WTC11 (cell line): ENCODE measurements around the gene MDFIC. TPM values are rescaled to one million over a fixed set of nuclear protein-coding genes. Genes with fewer than 3 reads are reported as not detected.

Experiments
- ATAC-seq: fragments of 200-7000 bp; cut with Tn5 transposase; 2 replicates; pipeline ENCODE4 v1.10.0; 2021; ENCODE audit warnings: mild to moderate bottlenecking, moderate library complexity
- CTCF ChIA-PET: fragments of 300-600 bp; sonication (Branson Sonifier 250); formaldehyde crosslinking; loops from one replicate; lab custom pipeline; 2021; ENCODE audit warnings: antibody characterized with exemption; lab: Charles Lee
- POLR2A ChIA-PET: fragments of 350-600 bp; sonication (Branson Sonifier 250); formaldehyde crosslinking; loops from one replicate; lab custom pipeline; 2021; ENCODE audit warnings: antibody characterized with exemption; lab: Charles Lee
- DNase-seq: peaks from one replicate; pipeline ENCODE4 v3.0.0; 2021; ENCODE audit warnings: low spot score
- H3K27ac Mint-ChIP-seq: 2 replicates; pipeline ENCODE4 v1.8.0; 2021; ENCODE audit warnings: mixed read lengths
- H3K27me3 Mint-ChIP-seq: 2 replicates; pipeline ENCODE4 v1.8.0; 2021; ENCODE audit warnings: low read depth, mild to moderate bottlenecking, moderate library complexity, mixed read lengths
- H3K36me3 Mint-ChIP-seq: 2 replicates; pipeline ENCODE4 v1.8.0; 2021; ENCODE audit warnings: mixed read lengths
- H3K4me1 Mint-ChIP-seq: 2 replicates; pipeline ENCODE4 v1.8.0; 2022; ENCODE audit warnings: mixed read lengths
- H3K4me3 Mint-ChIP-seq: 2 replicates; pipeline ENCODE4 v1.8.0; 2021; ENCODE audit warnings: mild to moderate bottlenecking, moderate library complexity, mixed read lengths
- H3K9me3 Mint-ChIP-seq: 2 replicates; pipeline ENCODE4 v1.8.0; 2021; ENCODE audit warnings: mixed read lengths
- ARID4B ChIP-seq: sonication (generic); formaldehyde crosslinking; IDR thresholded peaks from 2 replicates; pipeline ENCODE4 v1.8.0; 2023; ENCODE audit warnings: missing genetic modification reagents, mild to moderate bottlenecking, borderline replicate concordance
- ELF4 ChIP-seq: sonication (generic); formaldehyde crosslinking; IDR thresholded peaks from 2 replicates; pipeline ENCODE4 v1.8.1; 2022; ENCODE audit warnings: low read depth, mild to moderate bottlenecking, moderate library complexity, missing genetic modification reagents
- FOXJ3 ChIP-seq: sonication (generic); formaldehyde crosslinking; IDR thresholded peaks from 2 replicates; pipeline ENCODE4 v1.9.0; 2021; ENCODE audit warnings: missing genetic modification reagents, mild to moderate bottlenecking, borderline replicate concordance
- NFYB ChIP-seq: sonication (generic); formaldehyde crosslinking; conservative IDR thresholded peaks from 2 replicates; pipeline ENCODE4 v1.8.0; 2022; ENCODE audit warnings: low read depth, missing genetic modification reagents
- NR2C2 ChIP-seq: sonication (generic); formaldehyde crosslinking; IDR thresholded peaks from 2 replicates; pipeline ENCODE4 v1.8.0; 2022; ENCODE audit warnings: mild to moderate bottlenecking, missing genetic modification reagents
- PRRX2 ChIP-seq: fragments of 250-450 bp; sonication (Bioruptor Pico); IDR thresholded peaks from 2 replicates; pipeline ENCODE4 v1.8.0; 2021; ENCODE audit warnings: mild to moderate bottlenecking
- TCF7 ChIP-seq: sonication (generic); formaldehyde crosslinking; IDR thresholded peaks from 2 replicates; pipeline ENCODE4 v1.8.0; 2022; ENCODE audit warnings: mild to moderate bottlenecking, low read depth, missing genetic modification reagents, moderate library complexity
- ZMAT4 ChIP-seq: fragments of 250-450 bp; sonication (Bioruptor Pico); IDR thresholded peaks from 2 replicates; pipeline ENCODE4 v1.9.0; 2021; ENCODE audit warnings: mild to moderate bottlenecking
- ZNF232 ChIP-seq: sonication (generic); formaldehyde crosslinking; IDR thresholded peaks from 2 replicates; pipeline ENCODE4 v1.8.0; 2022; ENCODE audit warnings: mild to moderate bottlenecking, missing genetic modification reagents
- ZNF671 ChIP-seq: fragments of 250-450 bp; sonication (Bioruptor Pico); IDR thresholded peaks from 2 replicates; pipeline ENCODE4 v1.8.0; 2021; ENCODE audit warnings: mild to moderate bottlenecking
- total RNA-seq: library from RNA; stranded (reverse); gene quantifications from 3 replicates; pipeline ENCODE4 v1.2.3, GENCODE V29; 2021
- TF ChIP-seq, protein P1 (sequence below): sonication (generic); formaldehyde crosslinking; IDR thresholded peaks from 2 replicates; pipeline ENCODE4 v1.8.1; 2023; ENCODE audit warnings: mild to moderate bottlenecking, missing genetic modification reagents, moderate library complexity
- TF ChIP-seq, protein P2 (sequence below): sonication (generic); formaldehyde crosslinking; IDR thresholded peaks from 2 replicates; pipeline ENCODE4 v1.8.0; 2022; ENCODE audit warnings: missing genetic modification reagents

Gene MDFIC
- total RNA-seq, 1 experiment from 2014 or later: 8.4 TPM

DNA sequence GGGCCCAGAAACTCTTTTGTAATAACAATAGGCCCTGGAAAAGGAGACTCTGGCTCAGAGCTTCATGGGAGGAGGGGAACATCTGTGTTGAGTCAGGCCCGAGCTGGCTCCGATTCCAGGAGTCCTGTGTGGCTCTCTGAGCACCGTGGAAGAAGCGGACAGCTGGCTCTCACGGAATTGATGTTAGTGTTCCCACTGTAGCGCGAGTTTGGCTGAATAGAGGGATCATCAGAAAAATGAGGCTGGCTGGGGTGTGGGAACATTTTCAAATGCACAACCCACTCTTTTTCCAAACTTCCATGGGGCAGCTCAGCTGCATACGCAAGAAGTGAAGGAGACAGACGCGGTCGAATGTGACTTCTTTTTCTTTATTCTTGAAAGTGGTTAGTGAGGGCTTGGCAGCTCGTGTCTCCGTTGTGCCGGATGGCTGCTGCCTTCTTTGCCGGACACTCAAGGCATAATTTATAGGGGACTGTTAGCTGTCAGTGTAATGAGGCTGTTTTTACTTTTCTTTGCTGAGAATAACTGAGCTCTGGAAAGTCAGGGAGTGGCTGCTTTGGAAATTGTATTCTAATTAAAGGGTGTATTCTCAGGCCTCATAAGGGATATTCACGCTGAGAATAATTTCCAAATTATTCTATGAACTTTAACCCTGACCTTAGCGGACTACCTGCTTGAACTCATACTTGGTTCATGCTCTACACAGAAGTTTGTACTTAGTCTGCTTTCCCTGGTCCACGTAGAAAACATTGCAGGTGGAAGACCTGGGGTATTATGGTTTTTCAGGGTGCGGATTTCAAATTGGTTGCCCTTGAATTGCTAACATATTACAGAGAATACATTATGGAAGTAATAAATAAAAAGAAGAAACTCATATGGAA, 23.1 kb downstream of the MDFIC start:
- no peaks in the 10 kb centered on the region for H3K9me3 Mint-ChIP-seq
- peak; percentile 95 for ATAC-seq

GRCh38 chr7:114949231-114949630, 27.3 kb downstream of the MDFIC start:
- POLR2A ChIA-PET: no interaction called here
- no peak for DNase-seq
- peaks cover 20% of the 10 kb centered on the region for H3K4me1 Mint-ChIP-seq
- no peaks in the 10 kb centered on the region for H3K36me3 Mint-ChIP-seq
- H3K9me3 Mint-ChIP-seq: no peaks in the 10 kb centered on the region
- no peak overlapping the region for H3K27ac Mint-ChIP-seq
- no peak overlapping the region for H3K4me3 Mint-ChIP-seq
- ATAC-seq: no peak
- no peaks in the 10 kb centered on the region for H3K27me3 Mint-ChIP-seq
- CTCF ChIA-PET: no interaction called here
- TF ChIP-seq ZNF671 (CRISPR knock-in tag) (no peak), ZNF232 (CRISPR knock-in tag) (no peak), NR2C2 (CRISPR knock-in tag) (no peak), NFYB (CRISPR knock-in tag) (no peak), TCF7 (no peak), ZMAT4 (CRISPR knock-in tag) (no peak), ELF4 (CRISPR knock-in tag) (no peak), PRRX2 (CRISPR knock-in tag) (no peak)
- TF ChIP-seq, protein P1, sequence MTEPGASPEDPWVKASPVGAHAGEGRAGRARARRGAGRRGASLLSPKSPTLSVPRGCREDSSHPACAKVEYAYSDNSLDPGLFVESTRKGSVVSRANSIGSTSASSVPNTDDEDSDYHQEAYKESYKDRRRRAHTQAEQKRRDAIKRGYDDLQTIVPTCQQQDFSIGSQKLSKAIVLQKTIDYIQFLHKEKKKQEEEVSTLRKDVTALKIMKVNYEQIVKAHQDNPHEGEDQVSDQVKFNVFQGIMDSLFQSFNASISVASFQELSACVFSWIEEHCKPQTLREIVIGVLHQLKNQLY: no peak
- TF ChIP-seq, protein P2, sequence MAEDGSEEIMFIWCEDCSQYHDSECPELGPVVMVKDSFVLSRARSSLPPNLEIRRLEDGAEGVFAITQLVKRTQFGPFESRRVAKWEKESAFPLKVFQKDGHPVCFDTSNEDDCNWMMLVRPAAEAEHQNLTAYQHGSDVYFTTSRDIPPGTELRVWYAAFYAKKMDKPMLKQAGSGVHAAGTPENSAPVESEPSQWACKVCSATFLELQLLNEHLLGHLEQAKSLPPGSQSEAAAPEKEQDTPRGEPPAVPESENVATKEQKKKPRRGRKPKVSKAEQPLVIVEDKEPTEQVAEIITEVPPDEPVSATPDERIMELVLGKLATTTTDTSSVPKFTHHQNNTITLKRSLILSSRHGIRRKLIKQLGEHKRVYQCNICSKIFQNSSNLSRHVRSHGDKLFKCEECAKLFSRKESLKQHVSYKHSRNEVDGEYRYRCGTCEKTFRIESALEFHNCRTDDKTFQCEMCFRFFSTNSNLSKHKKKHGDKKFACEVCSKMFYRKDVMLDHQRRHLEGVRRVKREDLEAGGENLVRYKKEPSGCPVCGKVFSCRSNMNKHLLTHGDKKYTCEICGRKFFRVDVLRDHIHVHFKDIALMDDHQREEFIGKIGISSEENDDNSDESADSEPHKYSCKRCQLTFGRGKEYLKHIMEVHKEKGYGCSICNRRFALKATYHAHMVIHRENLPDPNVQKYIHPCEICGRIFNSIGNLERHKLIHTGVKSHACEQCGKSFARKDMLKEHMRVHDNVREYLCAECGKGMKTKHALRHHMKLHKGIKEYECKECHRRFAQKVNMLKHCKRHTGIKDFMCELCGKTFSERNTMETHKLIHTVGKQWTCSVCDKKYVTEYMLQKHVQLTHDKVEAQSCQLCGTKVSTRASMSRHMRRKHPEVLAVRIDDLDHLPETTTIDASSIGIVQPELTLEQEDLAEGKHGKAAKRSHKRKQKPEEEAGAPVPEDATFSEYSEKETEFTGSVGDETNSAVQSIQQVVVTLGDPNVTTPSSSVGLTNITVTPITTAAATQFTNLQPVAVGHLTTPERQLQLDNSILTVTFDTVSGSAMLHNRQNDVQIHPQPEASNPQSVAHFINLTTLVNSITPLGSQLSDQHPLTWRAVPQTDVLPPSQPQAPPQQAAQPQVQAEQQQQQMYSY (CRISPR knock-in tag): no peak

More for the DNA sequence above, 23.1 kb downstream of the MDFIC start:
- peak overlapping the region; percentile 17 for H3K4me3 Mint-ChIP-seq
- H3K27ac Mint-ChIP-seq: peak overlapping the region; percentile 6; the same call in 1 of the 2 replicates
- TF ChIP-seq, protein P2 (CRISPR knock-in tag): peak; percentile 85
- no peak for TF ChIP-seq ARID4B
- no peak for TF ChIP-seq FOXJ3 (CRISPR knock-in tag)
- no peaks in the 10 kb centered on the region for H3K27me3 Mint-ChIP-seq
- POLR2A ChIA-PET: no interaction called here
- CTCF ChIA-PET: interaction anchor here (1.1 kb wide), 1 partner anchor 80 kb away, joined by 4 read pairs; no protein-coding TSS in a partner anchor
- peak; percentile 32 for DNase-seq
- no peaks in the 10 kb centered on the region for H3K36me3 Mint-ChIP-seq
- H3K4me1 Mint-ChIP-seq: peaks cover 31% of the 10 kb centered on the region
